D341Med (cell line): ENCODE measurements around the gene E2F8.
"Not testable (repeated sequence)": the region's sequence is repeated elsewhere in the genome, so short reads cannot be mapped to it uniquely, and the experiment has no call there.

Experiments
- DNase-seq: peaks from one replicate; pipeline ENCODE4 v3.0.0; 2012; ENCODE audit warnings: low spot score

The E2F8 gene, protein sequence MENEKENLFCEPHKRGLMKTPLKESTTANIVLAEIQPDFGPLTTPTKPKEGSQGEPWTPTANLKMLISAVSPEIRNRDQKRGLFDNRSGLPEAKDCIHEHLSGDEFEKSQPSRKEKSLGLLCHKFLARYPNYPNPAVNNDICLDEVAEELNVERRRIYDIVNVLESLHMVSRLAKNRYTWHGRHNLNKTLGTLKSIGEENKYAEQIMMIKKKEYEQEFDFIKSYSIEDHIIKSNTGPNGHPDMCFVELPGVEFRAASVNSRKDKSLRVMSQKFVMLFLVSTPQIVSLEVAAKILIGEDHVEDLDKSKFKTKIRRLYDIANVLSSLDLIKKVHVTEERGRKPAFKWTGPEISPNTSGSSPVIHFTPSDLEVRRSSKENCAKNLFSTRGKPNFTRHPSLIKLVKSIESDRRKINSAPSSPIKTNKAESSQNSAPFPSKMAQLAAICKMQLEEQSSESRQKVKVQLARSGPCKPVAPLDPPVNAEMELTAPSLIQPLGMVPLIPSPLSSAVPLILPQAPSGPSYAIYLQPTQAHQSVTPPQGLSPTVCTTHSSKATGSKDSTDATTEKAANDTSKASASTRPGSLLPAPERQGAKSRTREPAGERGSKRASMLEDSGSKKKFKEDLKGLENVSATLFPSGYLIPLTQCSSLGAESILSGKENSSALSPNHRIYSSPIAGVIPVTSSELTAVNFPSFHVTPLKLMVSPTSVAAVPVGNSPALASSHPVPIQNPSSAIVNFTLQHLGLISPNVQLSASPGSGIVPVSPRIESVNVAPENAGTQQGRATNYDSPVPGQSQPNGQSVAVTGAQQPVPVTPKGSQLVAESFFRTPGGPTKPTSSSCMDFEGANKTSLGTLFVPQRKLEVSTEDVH

DNA sequence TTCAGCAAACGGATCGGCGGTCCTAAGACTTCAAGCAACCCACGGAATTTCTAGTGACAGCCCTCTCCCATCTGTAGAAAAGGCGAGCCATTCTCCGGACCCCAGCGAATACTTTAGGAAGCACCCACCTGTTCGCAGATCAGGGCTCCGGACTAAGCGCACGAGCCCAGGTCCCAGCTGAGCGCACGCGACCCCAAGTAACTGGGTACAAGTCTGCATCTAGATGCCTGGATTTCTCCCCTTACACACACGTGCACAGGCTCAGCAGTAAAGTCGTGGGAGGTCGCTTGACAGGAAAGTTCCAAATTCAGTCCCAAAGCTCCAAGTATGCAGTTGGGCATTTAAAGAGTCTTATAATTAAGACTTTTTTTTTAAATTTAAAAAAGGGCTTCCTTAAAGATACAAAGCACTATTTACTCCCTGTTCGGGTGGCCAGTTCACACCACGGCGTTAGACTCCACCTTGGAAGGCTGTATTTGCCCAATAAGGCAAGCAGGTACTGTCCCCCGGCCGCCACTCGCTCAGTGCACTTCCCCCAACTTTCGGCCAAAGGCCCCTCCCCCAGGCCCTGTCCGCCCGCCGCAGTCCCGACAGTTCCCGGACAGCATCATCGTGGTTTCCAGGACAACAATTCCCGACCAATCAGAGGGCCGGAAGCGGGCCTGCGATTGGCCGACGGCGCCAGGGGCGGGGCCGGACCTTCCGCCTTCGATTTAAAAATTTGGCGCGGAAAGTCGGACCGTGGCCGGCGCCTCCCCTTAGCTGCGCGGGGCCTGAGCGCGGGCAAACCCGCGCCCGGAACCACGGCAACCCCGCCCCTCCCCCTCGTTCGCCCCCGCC, at the start of gene E2F8:
Gene E2F8, minus strand, starts transcription at position 526 of the 840 bp plus-strand sequence. CDS start 824 bp downstream, outside the sequence.
- peak; percentile 98 for DNase-seq

DNA sequence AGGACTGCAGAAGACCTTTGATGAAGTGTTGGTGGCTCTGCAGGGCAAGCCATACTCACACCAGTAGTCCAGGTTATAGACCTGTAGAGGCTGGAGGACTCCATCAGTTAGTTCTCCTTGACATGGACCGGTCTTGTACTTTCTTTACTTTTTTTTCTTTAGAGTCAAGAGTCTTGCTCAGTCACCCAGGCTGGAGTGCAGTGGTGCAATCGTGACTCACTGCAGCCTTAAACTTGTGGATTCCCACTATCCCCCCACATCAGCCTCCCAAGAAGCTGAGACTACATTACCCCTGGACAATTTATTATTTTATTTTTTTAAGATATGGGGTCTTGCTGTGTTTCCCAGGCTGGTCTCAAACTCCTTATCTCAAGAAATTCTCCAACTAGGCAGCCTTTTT, 49.6 kb upstream of the E2F8 start:
- DNase-seq: no peak

DNA sequence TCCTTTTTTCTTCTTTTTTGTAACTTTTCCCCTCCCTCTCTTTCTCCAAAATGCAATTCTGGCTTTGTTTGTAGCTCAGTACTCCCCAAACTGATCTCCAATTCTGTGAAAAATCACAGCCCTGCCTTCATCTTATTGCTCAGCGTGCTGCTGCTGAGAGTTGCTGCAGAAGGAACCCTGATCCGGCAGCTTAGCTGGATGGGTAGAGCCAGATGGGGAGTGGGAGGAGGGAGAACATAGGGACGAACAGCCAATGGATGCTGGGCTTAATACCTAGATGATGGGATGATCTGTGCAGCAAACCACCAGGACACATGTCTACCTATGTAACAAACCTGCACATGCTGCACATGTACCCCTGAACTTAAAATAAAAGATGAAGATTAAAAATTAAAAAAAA, 47.5 kb upstream of the E2F8 start:
- no peak for DNase-seq

DNA sequence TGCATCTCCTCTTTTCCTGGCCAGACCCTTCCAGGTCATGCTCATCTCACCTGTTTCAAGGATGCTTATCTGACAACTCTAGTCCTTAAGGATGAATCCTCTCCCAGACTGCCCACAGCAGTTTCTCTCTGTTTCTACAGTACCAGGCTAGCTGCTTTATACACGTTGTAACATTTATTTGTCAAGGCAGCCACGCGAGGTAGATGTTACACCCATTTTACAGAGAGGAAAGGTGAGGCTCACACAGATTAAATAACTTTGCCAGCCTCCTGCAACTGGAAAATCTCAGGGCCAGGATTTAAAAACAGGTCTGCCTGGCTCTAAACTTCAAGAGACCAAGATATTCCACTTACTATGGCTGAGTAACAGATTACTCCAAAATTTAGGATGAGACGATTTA, 45.7 kb upstream of the E2F8 start:
- DNase-seq: no peak

DNA sequence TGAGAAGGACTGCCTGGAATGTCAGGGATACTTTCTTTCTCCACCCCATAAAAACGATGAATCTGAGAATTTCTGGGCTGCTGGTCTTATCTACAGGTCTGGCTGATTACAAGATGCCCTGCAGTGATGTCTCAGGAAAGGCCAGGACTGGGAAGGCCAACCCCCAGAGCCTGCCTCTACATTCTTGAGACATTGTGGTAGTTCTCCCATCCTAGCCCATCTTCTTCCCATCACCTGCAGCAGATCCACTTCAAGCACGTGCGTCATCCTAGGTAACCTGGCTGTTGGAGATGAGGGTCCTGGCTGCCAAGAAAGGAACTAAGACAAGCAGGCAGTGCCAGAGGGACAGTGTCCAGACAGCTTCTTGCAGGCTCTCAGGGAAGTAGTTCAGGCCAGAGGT, 44.1 kb upstream of the E2F8 start:
- DNase-seq: no peak

DNA sequence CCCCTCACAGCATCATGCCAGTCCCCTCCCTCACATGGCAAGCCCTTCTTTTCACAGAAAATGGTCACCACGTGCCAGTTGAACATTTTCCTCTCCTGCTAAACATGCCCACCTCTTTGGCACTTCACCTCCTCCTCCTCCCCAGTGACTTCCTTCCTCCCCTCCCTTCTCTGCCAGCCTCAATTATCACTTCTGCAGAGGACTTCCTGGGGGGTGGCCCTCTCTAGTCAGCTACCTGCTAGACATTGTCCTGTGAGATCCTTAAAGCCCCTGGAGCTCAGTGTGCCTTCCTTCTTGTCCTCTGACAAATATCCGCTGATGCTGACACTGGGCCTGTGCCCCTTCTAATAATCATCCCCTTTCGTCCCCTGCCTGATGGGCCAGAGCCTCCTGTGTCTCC, 43.2 kb upstream of the E2F8 start:
- DNase-seq: no peak

DNA sequence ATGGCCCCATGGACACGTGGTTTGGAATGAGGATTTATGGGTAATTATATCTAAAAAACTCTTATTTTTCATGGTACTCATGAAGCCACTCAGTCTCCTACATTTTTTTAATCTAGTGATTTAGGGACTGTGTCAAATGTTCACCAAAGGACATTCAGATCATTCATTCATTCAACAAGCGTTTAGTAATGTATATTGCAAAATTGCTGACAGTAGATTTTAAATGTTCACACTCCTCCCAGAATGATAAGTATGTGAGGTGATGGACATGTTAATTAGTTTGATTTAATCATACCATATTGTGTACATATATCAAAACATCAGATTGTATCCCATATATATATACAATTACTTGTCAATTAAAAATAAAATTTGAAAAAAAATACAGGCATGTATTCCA, 40.8 kb upstream of the E2F8 start:
- DNase-seq: no peak

DNA sequence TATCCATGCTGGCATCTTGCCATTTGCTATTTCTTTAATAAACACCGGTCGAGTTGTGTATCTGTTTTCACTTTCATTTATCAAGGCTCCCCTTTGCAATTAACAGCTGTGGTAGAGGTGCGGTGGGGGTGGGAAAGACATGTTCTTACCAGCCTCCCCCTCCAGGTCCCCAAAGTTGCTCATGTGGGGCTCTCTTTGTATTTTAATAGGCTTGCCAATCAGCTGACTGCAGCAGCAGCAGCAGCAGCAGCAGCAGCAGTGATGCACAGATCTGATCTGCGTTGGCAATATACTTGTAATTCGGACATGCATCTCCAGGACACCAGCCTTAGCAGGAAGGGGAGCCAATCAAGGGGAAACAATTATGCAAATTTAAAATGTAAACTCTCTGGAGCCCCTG, 40.3 kb upstream of the E2F8 start:
- DNase-seq: no peak

DNA sequence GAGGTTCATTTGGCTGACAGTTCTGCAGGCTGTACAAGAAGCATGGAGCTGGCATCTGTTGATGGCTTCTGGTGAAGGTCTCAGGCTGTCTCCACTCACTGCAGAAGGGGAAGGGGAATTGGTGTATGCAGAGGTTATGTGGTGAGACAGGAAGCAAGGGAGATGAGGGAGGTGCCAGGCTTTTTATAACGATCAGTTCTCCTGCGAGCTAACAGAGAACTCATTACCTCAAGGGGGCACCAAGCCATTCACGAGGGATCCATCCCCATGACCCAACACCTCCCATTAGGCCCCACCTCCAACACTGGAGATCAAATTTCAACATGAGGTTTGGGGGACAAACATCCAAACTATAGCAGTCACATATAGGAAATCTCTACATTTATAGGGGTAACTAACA, 38.7 kb upstream of the E2F8 start:
- no peak for DNase-seq

DNA sequence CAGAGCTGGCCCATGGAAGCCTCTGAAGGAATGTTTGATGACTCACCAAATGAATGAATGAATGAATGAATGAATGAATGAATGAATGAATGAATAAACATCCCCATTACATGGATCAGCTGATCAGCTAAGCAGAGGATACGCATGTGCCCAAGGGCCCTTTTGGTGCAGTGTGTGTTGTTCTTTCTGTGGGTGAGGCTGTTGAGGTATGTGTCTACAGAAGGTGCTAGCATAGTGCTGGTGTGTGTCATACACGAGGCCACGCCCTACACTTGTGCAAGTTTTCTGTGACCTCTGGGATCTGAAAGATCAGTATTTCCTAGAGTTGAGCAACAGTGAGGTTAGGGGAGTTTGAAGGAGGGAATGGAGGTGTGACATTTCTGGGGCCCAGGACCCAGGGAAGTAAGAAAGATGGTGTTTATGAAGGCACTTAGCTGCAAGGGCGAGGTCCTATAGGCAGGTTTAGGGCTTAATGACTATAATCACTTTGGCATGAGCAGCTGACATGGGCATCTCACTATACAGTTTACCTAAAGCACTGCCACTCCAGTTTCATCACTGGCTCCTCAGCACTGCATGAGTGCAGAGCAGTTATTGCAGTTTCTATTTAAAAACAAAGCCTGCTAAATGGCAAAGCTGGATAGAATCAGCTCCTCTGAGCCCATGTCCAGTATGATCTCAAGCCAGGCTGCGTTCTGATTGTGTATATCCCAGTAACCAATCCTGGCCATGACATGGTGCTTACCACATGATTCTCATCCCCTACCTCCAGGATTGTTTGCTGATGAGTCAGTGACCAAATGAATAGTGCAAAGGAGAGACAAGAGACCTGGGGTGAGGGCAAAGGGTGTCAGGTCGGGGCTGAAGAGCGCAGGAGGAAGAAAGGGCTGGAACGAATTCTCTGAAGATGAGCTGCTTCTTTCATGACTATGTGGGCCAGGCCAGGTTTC, 36.4 kb upstream of the E2F8 start:
- no peak for DNase-seq

DNA sequence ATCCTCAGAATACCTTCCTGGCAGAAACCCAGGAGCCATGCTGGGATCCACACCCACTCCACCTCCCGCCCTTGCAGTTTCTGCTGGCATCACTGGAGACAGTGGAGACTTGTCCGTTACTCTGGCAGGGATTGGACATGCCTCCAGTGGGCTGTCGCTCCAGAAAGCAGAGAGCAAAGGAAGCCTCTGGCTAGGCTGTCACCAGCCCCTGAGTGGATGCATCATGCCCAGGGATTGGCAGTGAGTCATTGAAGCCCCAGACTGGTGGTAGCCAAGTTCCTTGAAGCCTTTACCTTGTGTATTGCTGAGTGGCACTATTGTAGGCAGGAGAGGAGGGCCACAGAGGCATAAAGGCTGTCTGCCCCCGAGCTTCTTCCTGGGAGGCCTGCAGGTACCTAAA, 34.8 kb upstream of the E2F8 start:
- DNase-seq: no peak

DNA sequence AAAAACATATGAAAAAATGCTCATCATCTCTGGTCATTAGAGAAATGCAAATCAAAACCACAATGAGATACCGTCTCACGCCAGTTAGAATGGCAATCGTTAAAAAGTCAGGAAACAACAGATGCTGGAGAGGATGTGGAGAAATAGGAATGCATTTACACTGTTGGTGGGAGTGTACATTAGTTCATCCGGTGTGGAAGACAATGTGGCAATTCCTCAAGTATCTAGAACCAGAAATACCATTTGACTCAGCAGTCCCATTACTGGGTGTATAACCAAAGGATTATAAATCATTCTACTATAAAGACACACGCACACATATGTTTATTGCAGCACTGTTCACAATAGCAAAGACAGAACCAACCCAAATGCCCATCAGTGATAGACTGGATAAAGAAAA, 32.5 kb upstream of the E2F8 start:
- not testable (repeated sequence) for DNase-seq

DNA sequence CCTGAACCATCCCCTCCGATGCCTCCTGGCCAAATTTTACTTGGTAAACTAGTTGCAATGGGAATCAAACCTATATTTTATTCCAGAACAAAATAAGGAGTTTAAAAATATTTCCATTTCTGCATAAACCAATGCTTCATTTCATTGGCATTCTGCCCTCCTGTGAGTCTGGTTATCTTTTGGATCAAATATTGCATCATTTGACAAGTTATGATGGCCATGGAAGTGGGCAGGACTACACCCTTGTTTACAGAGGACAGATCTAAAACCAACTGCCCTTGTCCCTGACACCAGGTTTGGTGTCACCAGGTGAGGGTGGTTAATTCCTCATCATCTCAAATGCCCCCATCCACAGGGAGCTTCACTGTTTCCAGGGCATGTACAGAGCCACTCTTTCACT, 28.2 kb upstream of the E2F8 start:
- no peak for DNase-seq

DNA sequence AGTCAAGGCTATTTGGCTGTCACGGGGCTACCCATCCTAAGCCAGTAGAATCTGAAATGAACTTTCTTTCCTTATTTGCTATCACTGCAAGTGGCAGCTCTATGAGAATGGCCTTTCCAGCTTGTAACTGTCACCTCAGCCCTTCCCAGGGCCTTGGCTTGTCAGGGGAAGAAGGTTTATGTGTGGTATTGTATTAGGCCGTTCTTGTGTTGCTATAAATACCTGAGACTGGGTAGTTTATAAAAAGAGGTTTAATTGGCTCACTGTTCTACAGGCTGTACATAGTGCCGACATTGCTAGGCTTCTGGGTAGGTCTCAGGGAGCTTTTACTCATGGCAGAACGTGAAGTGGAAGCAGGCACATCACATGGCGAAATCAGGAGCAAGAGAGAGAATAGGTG, 26.8 kb upstream of the E2F8 start:
- no peak for DNase-seq

DNA sequence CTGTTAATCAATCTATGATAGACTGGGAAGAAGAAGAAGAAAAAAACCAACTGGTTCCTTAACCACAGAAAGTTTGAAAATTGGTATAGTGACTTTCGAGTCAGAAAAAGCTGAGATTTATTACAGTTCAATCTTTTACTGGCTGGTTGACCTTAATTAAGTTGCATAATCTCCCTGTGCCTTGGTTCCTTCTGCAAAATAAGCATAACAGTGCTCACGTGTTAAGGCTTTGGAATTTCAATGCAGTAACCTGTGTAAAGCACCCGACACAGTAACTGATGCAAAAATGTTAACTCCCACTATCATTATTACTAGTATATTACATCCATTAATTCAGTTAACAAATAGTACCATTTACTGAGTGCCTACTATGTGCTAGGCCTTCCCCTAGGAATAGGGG, 22.6 kb upstream of the E2F8 start:
- no peak for DNase-seq

DNA sequence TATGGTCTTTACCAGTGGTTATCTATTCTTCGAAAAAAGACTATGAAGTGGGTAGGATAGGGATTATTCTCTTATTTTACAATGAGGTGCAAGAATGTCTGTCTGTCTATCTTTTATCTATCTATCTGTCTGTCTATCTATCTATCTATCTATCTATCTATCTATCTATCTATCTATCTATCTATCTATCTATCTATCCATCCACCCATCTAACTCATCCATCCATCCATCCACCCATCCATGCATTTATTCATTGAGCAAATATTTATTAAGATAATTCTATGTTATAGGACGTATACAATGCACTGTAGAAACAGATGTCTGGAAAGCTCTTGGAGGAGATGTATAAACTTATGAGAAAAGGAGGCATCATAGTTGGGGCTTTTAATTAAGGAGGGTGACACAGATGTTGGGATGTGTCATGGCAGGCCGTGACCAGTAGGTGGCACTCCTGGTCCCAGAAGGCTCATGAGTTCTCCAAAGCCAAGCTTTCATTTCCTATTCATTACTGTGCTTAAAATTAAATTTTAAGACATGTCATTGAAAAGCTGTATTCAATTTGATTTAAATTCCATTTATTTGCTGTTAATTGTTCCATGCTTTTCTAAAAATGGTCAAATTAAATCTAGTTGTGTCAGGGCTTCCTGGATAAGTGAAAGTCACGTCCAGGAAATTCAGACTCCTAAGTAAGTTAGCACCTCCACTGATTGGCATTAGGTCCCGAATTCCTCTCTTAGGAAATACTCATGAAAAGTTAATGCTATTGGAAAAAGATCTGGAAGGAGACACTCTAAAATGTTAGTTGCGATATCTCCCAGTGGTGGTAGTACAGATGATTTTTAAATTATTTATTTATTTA, 19.0 kb upstream of the E2F8 start:
- DNase-seq: peak; percentile 70

DNA sequence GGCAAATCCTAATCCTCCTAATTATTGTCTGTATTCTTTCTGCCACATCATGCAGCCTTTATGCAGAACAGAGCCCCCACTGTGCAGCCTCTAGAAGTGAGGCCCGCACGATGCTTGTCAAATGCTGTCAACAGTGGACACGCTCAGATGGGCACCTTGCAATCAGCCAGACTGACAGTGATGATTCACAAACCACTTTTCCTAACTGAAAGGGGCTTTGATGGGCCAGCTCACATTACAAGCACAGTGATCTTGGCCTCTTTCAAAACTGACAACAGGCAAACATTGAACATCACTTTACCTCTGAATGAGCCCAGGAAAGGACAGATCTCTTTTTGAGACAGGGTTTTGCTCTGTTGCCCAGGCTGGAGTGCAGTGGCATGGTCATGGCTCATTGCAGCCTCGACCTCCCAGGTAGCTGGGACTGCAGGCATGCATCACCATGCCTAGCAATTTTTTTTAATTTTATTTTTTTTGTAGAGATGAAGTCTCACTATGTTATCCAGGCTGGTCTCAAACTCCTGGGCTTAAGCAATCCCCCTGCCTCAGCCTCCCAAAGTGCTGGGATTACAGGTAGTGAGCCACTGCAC, 18.0 kb upstream of the E2F8 start:
- no peak for DNase-seq

DNA sequence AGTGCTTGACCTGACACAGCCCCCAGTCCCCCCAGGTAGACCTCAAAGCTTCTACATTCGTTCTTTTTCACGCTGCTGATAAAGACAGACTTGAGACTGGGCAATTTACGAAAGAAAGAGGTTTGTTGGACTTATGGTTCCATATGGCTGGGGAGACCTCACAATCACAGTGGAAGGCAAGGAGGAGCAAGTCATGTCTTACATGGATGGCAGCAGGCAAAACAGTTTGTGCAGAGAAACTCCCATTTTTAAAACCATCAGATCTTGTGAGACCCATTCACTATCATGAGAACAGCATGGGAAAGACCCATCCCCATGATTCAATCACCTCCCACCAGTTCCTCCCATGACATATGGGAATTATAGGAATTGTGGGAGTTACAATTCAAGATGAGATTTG, 13.7 kb upstream of the E2F8 start:
- DNase-seq: not testable (repeated sequence)

DNA sequence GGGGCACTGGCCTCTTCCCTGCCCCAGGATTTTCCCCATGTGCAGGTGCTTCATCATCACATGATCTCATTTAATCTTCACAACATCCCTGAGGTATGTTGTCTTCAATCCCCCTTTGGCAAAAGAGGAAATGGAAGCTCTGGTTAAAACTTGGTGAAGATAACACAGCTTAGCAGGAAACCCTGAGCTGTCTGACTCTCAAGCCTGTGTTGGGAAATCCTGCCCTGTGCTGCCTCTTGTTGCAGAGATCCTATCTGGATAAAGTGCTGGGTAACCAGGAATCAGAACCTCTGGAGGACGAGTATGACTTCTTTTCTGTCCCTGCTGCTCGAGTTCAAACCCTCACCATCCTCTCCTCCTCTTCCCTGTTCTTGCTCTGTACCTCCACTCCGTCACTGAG, 13.1 kb upstream of the E2F8 start:
- DNase-seq: no peak
